ENCODE measurements around the gene CNFN. TPM values are rescaled to one million over a fixed set of nuclear protein-coding genes. Genes with fewer than 3 reads are reported as not detected.
A peak's percentile ranks its signal among the peaks of the same experiment; 100 is the strongest.

The CNFN gene
- total RNA-seq, 1 donor from 2014 or later = 2.9 TPM

- peak overlapping the region; percentile 63 for H3K4me3 Mint-ChIP-seq
- no peak overlapping the region for H3K27ac ChIP-seq
- H3K9ac ChIP-seq = no peak overlapping the region
- peaks cover 18% of the 10 kb centered on the region for H3K4me1 Mint-ChIP-seq
- peaks cover 8% of the 10 kb centered on the region for H3F3A ChIP-seq (ENCODE audit: low read depth)
- no peak for DNase-seq (ENCODE audit: low spot score)
- no peaks in the 10 kb centered on the region for H3K79me2 ChIP-seq (ENCODE audit: low read depth)
- H3K4me1 ChIP-seq = peaks cover 7% of the 10 kb centered on the region
- no peak overlapping the region for H2AFZ ChIP-seq (replicated peaks)
- no peaks in the 10 kb centered on the region for H3K36me3 ChIP-seq
- H3K27me3 Mint-ChIP-seq (ENCODE audit: insufficient read depth, low read depth) = peaks cover 15% of the 10 kb centered on the region
- TF ChIP-seq EZH2 (IDR thresholded peaks at IDR 0.05) (no peak), EZH2phosphoT487 (IDR thresholded peaks at IDR 0.05) (no peak)
- H3K9me3 Mint-ChIP-seq = no peaks in the 10 kb centered on the region
- H4K20me1 ChIP-seq (ENCODE audit: low read depth) = peaks cover 82% of the 10 kb centered on the region
- no peak overlapping the region for H3K4me2 ChIP-seq
- peaks cover 11% of the 10 kb centered on the region for H3K27me3 ChIP-seq
- H3K36me3 Mint-ChIP-seq = peaks cover 13% of the 10 kb centered on the region
- H3K9me3 ChIP-seq (ENCODE audit: low read depth) = no peaks in the 10 kb centered on the region
- H3K4me3 ChIP-seq = no peak overlapping the region
- peak overlapping the region; percentile 21 for H3K27ac Mint-ChIP-seq
Observed at GRCh38 chr19:42411581-42412178, 21.6 kb upstream of the CNFN start.

- Mint-ChIP-seq H3K27me3 (ENCODE audit: insufficient read depth, low read depth) (peaks cover 12% of the 10 kb centered on the region), H3K4me1 (peaks cover 18% of the 10 kb centered on the region), H3K4me3 (no peak overlapping the region), H3K36me3 (peaks cover 15% of the 10 kb centered on the region), H3K27ac (no peak overlapping the region), H3K9me3 (no peaks in the 10 kb centered on the region)
- H3K79me2 ChIP-seq (ENCODE audit: low read depth) = no peaks in the 10 kb centered on the region
- no peak overlapping the region for H3K4me2 ChIP-seq
- H4K20me1 ChIP-seq (ENCODE audit: low read depth) = peaks cover 80% of the 10 kb centered on the region
- H3K4me1 ChIP-seq = peaks cover 7% of the 10 kb centered on the region
- DNase-seq (ENCODE audit: low spot score) = no peak
- peaks cover 11% of the 10 kb centered on the region for H3K27me3 ChIP-seq
- no peak overlapping the region for H2AFZ ChIP-seq (replicated peaks)
- H3K9ac ChIP-seq = no peak overlapping the region
- H3K4me3 ChIP-seq = no peak overlapping the region
- TF ChIP-seq EZH2phosphoT487 (IDR thresholded peaks at IDR 0.05) = no peak
- peaks cover 8% of the 10 kb centered on the region for H3F3A ChIP-seq (ENCODE audit: low read depth)
- H3K27ac ChIP-seq = no peak overlapping the region
- no peaks in the 10 kb centered on the region for H3K36me3 ChIP-seq
- no peaks in the 10 kb centered on the region for H3K9me3 ChIP-seq (ENCODE audit: low read depth)
Observed at GRCh38 chr19:42410371-42410770, 20.3 kb upstream of the CNFN start.

GRCh38 chr19:42409477-42409876 lies 19.4 kb upstream of the CNFN start:
- no peak overlapping the region for H3K27ac ChIP-seq
- H3K9ac ChIP-seq = no peak overlapping the region
- H3K4me2 ChIP-seq = no peak overlapping the region
- peaks cover 8% of the 10 kb centered on the region for H3K27me3 ChIP-seq
- H3F3A ChIP-seq (ENCODE audit: low read depth) = peaks cover 8% of the 10 kb centered on the region
- peaks cover 12% of the 10 kb centered on the region for H3K36me3 Mint-ChIP-seq
- no peak overlapping the region for H3K4me3 Mint-ChIP-seq
- no peak overlapping the region for H3K4me3 ChIP-seq
- no peak for DNase-seq (ENCODE audit: low spot score)
- H3K27me3 Mint-ChIP-seq (ENCODE audit: insufficient read depth, low read depth) = peaks cover 12% of the 10 kb centered on the region
- TF ChIP-seq EZH2phosphoT487 (IDR thresholded peaks at IDR 0.05) (no peak), EZH2 (IDR thresholded peaks at IDR 0.05) (no peak), CTCF (IDR thresholded peaks at IDR 0.05) (no peak)
- no peaks in the 10 kb centered on the region for H3K9me3 Mint-ChIP-seq
- no peak overlapping the region for H3K27ac Mint-ChIP-seq
- H3K36me3 ChIP-seq = no peaks in the 10 kb centered on the region
- no peaks in the 10 kb centered on the region for H3K79me2 ChIP-seq (ENCODE audit: low read depth)
- no peaks in the 10 kb centered on the region for H3K9me3 ChIP-seq (ENCODE audit: low read depth)
- no peak overlapping the region for H2AFZ ChIP-seq (replicated peaks)
- peaks cover 7% of the 10 kb centered on the region for H3K4me1 ChIP-seq
- peaks cover 18% of the 10 kb centered on the region for H3K4me1 Mint-ChIP-seq
- H4K20me1 ChIP-seq (ENCODE audit: low read depth) = peaks cover 85% of the 10 kb centered on the region

- Mint-ChIP-seq H3K9me3 (no peaks in the 10 kb centered on the region), H3K4me3 (no peak overlapping the region), H3K4me1 (peaks cover 18% of the 10 kb centered on the region), H3K27me3 (ENCODE audit: insufficient read depth, low read depth) (peaks cover 8% of the 10 kb centered on the region), H3K36me3 (peaks cover 11% of the 10 kb centered on the region), H3K27ac (no peak overlapping the region)
- no peak overlapping the region for H3K4me3 ChIP-seq
- DNase-seq (ENCODE audit: low spot score) = no peak
- H3K4me2 ChIP-seq = no peak overlapping the region
- peaks cover 9% of the 10 kb centered on the region for H3F3A ChIP-seq (ENCODE audit: low read depth)
- H3K9me3 ChIP-seq (ENCODE audit: low read depth) = no peaks in the 10 kb centered on the region
- no peaks in the 10 kb centered on the region for H3K36me3 ChIP-seq
- H2AFZ ChIP-seq (replicated peaks) = no peak overlapping the region
- no peaks in the 10 kb centered on the region for H3K27me3 ChIP-seq
- peaks cover 9% of the 10 kb centered on the region for H3K4me1 ChIP-seq
- no peak for TF ChIP-seq EZH2phosphoT487 (IDR thresholded peaks at IDR 0.05)
- no peak for TF ChIP-seq CTCF (IDR thresholded peaks at IDR 0.05)
- no peak for TF ChIP-seq EZH2 (IDR thresholded peaks at IDR 0.05)
- H4K20me1 ChIP-seq (ENCODE audit: low read depth) = peaks cover 87% of the 10 kb centered on the region
- no peak overlapping the region for H3K9ac ChIP-seq
- H3K79me2 ChIP-seq (ENCODE audit: low read depth) = no peaks in the 10 kb centered on the region
- no peak overlapping the region for H3K27ac ChIP-seq
Observed at GRCh38 chr19:42407816-42408175, 17.7 kb upstream of the CNFN start.
